HG02642 (cell line): ENCODE data around the gene ADAMTS8.

ENCODE experiments used
- ATAC-seq: cut with Tn5 transposase; IDR thresholded peaks from one replicate; pipeline ENCODE4 v1.9.1; 2021; ENCODE audit warnings: mild to moderate bottlenecking; ENCODE audit not compliant: unreplicated experiment, poor library complexity

The ADAMTS8 gene

GRCh38 chr11:130402570-130402969, 25.8 kb downstream of the ADAMTS8 start:
- ATAC-seq: no peak

GRCh38 chr11:130400781-130401483, 27.5 kb downstream of the ADAMTS8 start:
- ATAC-seq: no peak

- no peak for ATAC-seq
These were observed 29.2 kb downstream of the ADAMTS8 start for GRCh38 chr11:130399196-130399595.

GRCh38 chr11:130397780-130398179, 30.6 kb downstream of the ADAMTS8 start:
- no peak for ATAC-seq

GRCh38 chr11:130396965-130397364, 31.4 kb downstream of the ADAMTS8 start:
- ATAC-seq: no peak

GRCh38 chr11:130394615-130395014, 33.8 kb downstream of the ADAMTS8 start:
- no peak for ATAC-seq

GRCh38 chr11:130391711-130392110, 36.7 kb downstream of the ADAMTS8 start:
- no peak for ATAC-seq

GRCh38 chr11:130390071-130390758, 38.2 kb downstream of the ADAMTS8 start:
- ATAC-seq: no peak

- ATAC-seq: no peak
These were observed 39.0 kb downstream of the ADAMTS8 start for GRCh38 chr11:130389335-130389935.

GRCh38 chr11:130388607-130389205, 39.7 kb downstream of the ADAMTS8 start:
- ATAC-seq: no peak

GRCh38 chr11:130386056-130386455, 42.4 kb downstream of the ADAMTS8 start:
- ATAC-seq: no peak

- ATAC-seq: no peak
These were observed 44.8 kb downstream of the ADAMTS8 start for GRCh38 chr11:130383344-130384211.

GRCh38 chr11:130381317-130381716, 47.1 kb downstream of the ADAMTS8 start:
- no peak for ATAC-seq

GRCh38 chr11:130380778-130381177, 47.6 kb downstream of the ADAMTS8 start:
- ATAC-seq: no peak

GRCh38 chr11:130379276-130379675, 49.1 kb downstream of the ADAMTS8 start:
- ATAC-seq: no peak

- ATAC-seq: no peak
These were observed 57.4 kb downstream of the ADAMTS8 start for GRCh38 chr11:130370845-130371590.

GRCh38 chr11:130369713-130370112, 58.7 kb downstream of the ADAMTS8 start:
- no peak for ATAC-seq

- ATAC-seq: no peak
These were observed 59.2 kb downstream of the ADAMTS8 start for GRCh38 chr11:130369141-130369691.

GRCh38 chr11:130359419-130359818, 69.0 kb downstream of the ADAMTS8 start:
- no peak for ATAC-seq
